ENCODE measurements around the gene KCNJ1. TPM values are rescaled to one million over a fixed set of nuclear protein-coding genes. Genes with fewer than 3 reads are reported as not detected.

The KCNJ1 gene
- total and polyA plus RNA-seq, 2 donors (not counting 3 experiments of a cell fraction or from before 2014, with no cell fraction given) = not detected

DNA sequence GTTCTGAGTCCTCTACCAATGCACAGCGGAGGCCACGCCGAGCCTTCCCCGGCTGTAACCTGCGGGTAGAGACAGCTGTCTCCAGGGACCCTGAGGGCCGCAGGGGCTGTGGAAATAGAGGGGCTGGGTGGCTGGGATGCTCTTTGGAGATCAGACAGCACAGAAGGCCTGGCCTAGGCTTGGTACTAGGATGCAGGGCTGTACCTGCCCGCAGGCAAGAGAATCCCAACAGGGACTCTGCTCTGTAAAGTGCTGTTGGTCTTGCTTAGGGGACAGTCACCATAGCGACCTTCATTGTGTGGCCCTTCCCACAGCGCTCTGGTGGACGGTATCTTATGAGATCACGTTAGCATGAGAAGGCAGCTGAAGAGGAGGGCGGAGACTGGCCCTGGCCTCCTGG lies 12.7 kb upstream of the KCNJ1 start:
- POLR2A ChIA-PET = interaction anchor here (0.7 kb wide), 1 partner anchor 14 kb away, joined by 9 read pairs; no protein-coding TSS in a partner anchor
- H3K4me1 ChIP-seq (ENCODE audit: control insufficient read depth, extremely low read depth, insufficient read depth, low read length) = no peaks in the 10 kb centered on the region
- H3K79me2 ChIP-seq (ENCODE audit: control insufficient read depth, insufficient read depth, low read length) = no peaks in the 10 kb centered on the region
- CTCF ChIA-PET = interaction anchor here (0.9 to 4.8 kb wide), 2 partner anchors 77 to 709 kb away, joined by 3 to 39 read pairs; no protein-coding TSS in a partner anchor
- no peaks in the 10 kb centered on the region for H3K36me3 ChIP-seq (ENCODE audit: control insufficient read depth in 2 of 2, extremely low read depth in 1 of 2, insufficient read depth in 2 of 2, low read length in 2 of 2)
- H3K27me3 ChIP-seq (ENCODE audit: control insufficient read depth in 2 of 2, insufficient read depth in 2 of 2, low read length in 2 of 2) = peaks cover 21 to 43% of the 10 kb centered on the region in 2 experiments
- H3K4me3 ChIP-seq (replicated peaks in 1 of 3; ENCODE audit: insufficient read depth in 1 of 3, low read depth in 1 of 3, low read length in 3 of 3) = no peak overlapping the region
- no peak overlapping the region for H2AFZ ChIP-seq (ENCODE audit: low read depth, low read length)
- no peak overlapping the region for H3K27ac ChIP-seq (ENCODE audit: insufficient read depth, low read depth, low read length)
- dilution Hi-C loops (cut with MboI; ENCODE audit: extremely low pct_ligation_motif_present, low sequenced_read_pairs) = no loop called here
- no TSS peak for BruUV-seq (replicated peaks)
- no peaks in the 10 kb centered on the region for H3K9me3 ChIP-seq (replicated peaks; ENCODE audit: control insufficient read depth, insufficient read depth, low read length)
- no peak overlapping the region for H3K4me2 ChIP-seq (ENCODE audit: insufficient read depth, low read length)
- H4K20me1 ChIP-seq (replicated peaks; ENCODE audit: control insufficient read depth, extremely low read depth, insufficient read depth, low read length) = no peaks in the 10 kb centered on the region
- DNase-seq (ENCODE audit: low read depth, low spot score) (no peak), FAIRE-seq (no peak)
- no peak overlapping the region for H3K9ac ChIP-seq (replicated peaks; ENCODE audit: extremely low read depth, insufficient read depth, low read length)
- intact Hi-C loops (cut with micrococcal nuclease) = no loop called here
- TF ChIP-seq JUN (IDR thresholded peaks at IDR 0.05; ENCODE audit: borderline replicate concordance, insufficient read depth, insufficient read length, low read depth) (no peak), POLR2AphosphoS5 (IDR thresholded peaks at IDR 0.05; ENCODE audit: insufficient read depth, low read depth, low read length) (no peak), GATA2 (IDR thresholded peaks at IDR 0.05; ENCODE audit: insufficient read depth, insufficient read length, low read depth, low read length) (no peak), MYC (IDR thresholded peaks at IDR 0.05; ENCODE audit: low read depth, low read length) (no peak), FOS (IDR thresholded peaks at IDR 0.05; ENCODE audit: borderline replicate concordance, insufficient read depth, low read length) (no peak), EZH2 (IDR thresholded peaks at IDR 0.05; ENCODE audit: borderline replicate concordance, low read depth, low read length, severe bottlenecking) (no peak)
- no peaks in the 10 kb centered on the region for H3K9me1 ChIP-seq (replicated peaks; ENCODE audit: control insufficient read depth, extremely low read depth, insufficient read depth, low read length)

DNA sequence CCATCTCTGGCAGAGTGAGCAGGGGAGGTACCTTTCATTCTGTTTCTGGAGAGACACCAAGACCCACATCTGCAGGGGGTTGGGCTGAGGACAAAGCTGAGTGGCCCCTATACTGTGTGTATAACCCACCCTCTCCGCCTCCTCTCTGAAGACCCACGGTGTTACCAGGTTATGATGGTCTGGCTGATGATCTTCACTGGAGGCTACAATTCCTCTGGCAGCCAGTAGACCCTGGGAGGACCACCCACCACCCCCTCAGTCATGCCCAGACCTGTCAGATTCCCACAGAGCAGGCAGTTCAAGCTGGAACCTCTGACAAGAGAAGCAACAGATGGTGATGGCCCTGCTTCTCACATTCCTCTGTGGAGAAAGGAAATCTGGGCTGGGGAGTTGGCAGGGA lies 11.4 kb upstream of the KCNJ1 start:
- TF ChIP-seq FOS (IDR thresholded peaks at IDR 0.05; ENCODE audit: borderline replicate concordance, insufficient read depth, low read length) = no peak
- TF ChIP-seq, protein P1, sequence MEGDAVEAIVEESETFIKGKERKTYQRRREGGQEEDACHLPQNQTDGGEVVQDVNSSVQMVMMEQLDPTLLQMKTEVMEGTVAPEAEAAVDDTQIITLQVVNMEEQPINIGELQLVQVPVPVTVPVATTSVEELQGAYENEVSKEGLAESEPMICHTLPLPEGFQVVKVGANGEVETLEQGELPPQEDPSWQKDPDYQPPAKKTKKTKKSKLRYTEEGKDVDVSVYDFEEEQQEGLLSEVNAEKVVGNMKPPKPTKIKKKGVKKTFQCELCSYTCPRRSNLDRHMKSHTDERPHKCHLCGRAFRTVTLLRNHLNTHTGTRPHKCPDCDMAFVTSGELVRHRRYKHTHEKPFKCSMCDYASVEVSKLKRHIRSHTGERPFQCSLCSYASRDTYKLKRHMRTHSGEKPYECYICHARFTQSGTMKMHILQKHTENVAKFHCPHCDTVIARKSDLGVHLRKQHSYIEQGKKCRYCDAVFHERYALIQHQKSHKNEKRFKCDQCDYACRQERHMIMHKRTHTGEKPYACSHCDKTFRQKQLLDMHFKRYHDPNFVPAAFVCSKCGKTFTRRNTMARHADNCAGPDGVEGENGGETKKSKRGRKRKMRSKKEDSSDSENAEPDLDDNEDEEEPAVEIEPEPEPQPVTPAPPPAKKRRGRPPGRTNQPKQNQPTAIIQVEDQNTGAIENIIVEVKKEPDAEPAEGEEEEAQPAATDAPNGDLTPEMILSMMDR (IDR thresholded peaks at IDR 0.05; ENCODE audit: extremely low read depth in 1 of 2, insufficient read depth in 1 of 2, low read depth in 1 of 2, low read length in 2 of 2) = no peak
- no peak for TF ChIP-seq JUN (IDR thresholded peaks at IDR 0.05; ENCODE audit: borderline replicate concordance, insufficient read depth, insufficient read length, low read depth)
- no peak for TF ChIP-seq GATA2 (IDR thresholded peaks at IDR 0.05; ENCODE audit: insufficient read depth, insufficient read length, low read depth, low read length)
- no peak for TF ChIP-seq EZH2 (IDR thresholded peaks at IDR 0.05; ENCODE audit: borderline replicate concordance, low read depth, low read length, severe bottlenecking)
- TF ChIP-seq POLR2AphosphoS5 (IDR thresholded peaks at IDR 0.05; ENCODE audit: insufficient read depth, low read depth, low read length) = no peak
- no peak for TF ChIP-seq MYC (IDR thresholded peaks at IDR 0.05; ENCODE audit: low read depth, low read length)
- TF ChIP-seq, protein P2, sequence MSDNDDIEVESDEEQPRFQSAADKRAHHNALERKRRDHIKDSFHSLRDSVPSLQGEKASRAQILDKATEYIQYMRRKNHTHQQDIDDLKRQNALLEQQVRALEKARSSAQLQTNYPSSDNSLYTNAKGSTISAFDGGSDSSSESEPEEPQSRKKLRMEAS (IDR thresholded peaks at IDR 0.05; ENCODE audit: insufficient read depth, insufficient read length) = no peak
- no peak for TF ChIP-seq POLR2A (IDR thresholded peaks at IDR 0.05; ENCODE audit: low read depth, low read length)
- Histone ChIP-seq H3K36me3 (ENCODE audit: control insufficient read depth in 2 of 2, extremely low read depth in 1 of 2, insufficient read depth in 2 of 2, low read length in 2 of 2) (no peaks in the 10 kb centered on the region), H4K20me1 (replicated peaks; ENCODE audit: control insufficient read depth, extremely low read depth, insufficient read depth, low read length) (no peaks in the 10 kb centered on the region), H3K9me3 (replicated peaks; ENCODE audit: control insufficient read depth, insufficient read depth, low read length) (no peaks in the 10 kb centered on the region), H3K79me2 (ENCODE audit: control insufficient read depth, insufficient read depth, low read length) (no peaks in the 10 kb centered on the region), H3K27ac (ENCODE audit: insufficient read depth, low read depth, low read length) (no peak overlapping the region), H3K9ac (replicated peaks; ENCODE audit: extremely low read depth, insufficient read depth, low read length) (no peak overlapping the region), H3K27me3 (ENCODE audit: control insufficient read depth in 2 of 2, insufficient read depth in 2 of 2, low read length in 2 of 2) (peaks cover 32 to 38% of the 10 kb centered on the region in 2 experiments), H2AFZ (ENCODE audit: low read depth, low read length) (no peak overlapping the region), H3K4me3 (replicated peaks in 1 of 3; ENCODE audit: insufficient read depth in 1 of 3, low read depth in 1 of 3, low read length in 3 of 3) (no peak overlapping the region), H3K4me2 (ENCODE audit: insufficient read depth, low read length) (no peak overlapping the region), H3K9me1 (replicated peaks; ENCODE audit: control insufficient read depth, extremely low read depth, insufficient read depth, low read length) (no peaks in the 10 kb centered on the region), H3K4me1 (ENCODE audit: control insufficient read depth, extremely low read depth, insufficient read depth, low read length) (no peaks in the 10 kb centered on the region)
- intact Hi-C loops (cut with micrococcal nuclease) (no loop called here), dilution Hi-C loops (cut with MboI; ENCODE audit: extremely low pct_ligation_motif_present, low sequenced_read_pairs) (no loop called here)
- DNase-seq (ENCODE audit: low read depth, low spot score) = no peak
- no TSS peak for BruUV-seq (replicated peaks)
- POLR2A ChIA-PET = no interaction called here
- no peak for FAIRE-seq
- CTCF ChIA-PET = interaction anchor here (4.8 kb wide), 1 partner anchor 78 kb away, joined by 39 read pairs; no protein-coding TSS in a partner anchor
